ENCODE results near the gene ZBTB43.

Gene ZBTB43

DNA sequence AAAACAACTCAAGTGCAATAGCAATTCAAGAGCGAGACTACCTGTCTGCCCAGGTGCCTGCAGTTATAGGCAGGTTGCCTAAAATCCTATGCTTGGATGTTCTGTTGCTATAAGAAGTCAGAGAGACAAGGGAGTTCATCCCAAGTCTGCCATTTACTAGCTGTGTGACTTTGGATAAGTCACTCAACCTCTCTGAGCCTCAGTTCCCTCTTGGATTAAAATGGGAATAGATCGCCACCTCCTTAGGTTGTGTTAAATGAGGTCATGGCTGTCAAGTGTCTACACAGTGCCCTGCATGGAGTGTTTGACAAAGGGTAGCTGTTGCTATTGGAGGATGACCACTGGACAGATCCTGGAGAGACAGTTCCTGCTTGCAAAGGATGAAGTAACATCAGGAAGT lies 54.3 kb downstream of the ZBTB43 start:
- no peak for DNase-seq (ENCODE audit: low spot score)

DNA sequence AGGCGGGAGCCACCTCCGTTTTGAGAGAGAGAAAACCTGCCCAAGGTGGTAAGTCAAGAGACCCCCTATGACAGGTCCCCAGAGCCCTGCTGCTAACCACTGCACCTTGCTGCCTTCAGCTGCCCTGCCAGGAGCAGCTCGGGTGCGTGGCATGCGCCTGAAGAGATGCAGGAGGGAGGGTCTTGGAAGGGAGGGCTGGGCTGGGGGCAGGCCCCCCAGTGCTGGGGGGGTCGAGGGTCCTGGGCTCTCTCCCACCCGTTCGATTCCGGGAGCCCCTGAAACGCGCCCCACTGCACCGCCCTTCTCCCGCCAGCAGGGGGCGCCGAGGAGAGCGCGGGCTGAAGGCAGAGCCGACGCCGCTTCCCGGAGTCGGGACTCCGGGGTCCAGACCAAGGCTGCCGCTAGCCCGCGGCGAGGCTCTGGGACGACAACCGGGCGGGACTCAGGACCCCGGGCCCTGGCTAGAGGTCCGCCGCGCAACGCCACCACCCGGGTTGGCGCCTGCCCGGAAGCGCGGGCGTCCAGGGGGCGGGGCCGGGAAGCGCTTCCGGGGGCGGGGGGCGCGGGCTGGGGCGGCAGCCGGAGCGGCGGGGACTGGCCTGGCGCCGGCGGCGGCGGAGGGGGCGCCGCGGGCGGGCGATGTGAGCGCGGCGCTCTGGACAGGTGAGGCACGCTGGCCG lies 55.4 kb downstream of the ZBTB43 start, which contains the start of gene ZBTB34:
Gene ZBTB34, plus strand, starts transcription at position 563 of the 680 bp plus-strand sequence. CDS start 18,761 bp downstream, outside the sequence.
- peak; percentile 70 for DNase-seq (ENCODE audit: low spot score)

DNA sequence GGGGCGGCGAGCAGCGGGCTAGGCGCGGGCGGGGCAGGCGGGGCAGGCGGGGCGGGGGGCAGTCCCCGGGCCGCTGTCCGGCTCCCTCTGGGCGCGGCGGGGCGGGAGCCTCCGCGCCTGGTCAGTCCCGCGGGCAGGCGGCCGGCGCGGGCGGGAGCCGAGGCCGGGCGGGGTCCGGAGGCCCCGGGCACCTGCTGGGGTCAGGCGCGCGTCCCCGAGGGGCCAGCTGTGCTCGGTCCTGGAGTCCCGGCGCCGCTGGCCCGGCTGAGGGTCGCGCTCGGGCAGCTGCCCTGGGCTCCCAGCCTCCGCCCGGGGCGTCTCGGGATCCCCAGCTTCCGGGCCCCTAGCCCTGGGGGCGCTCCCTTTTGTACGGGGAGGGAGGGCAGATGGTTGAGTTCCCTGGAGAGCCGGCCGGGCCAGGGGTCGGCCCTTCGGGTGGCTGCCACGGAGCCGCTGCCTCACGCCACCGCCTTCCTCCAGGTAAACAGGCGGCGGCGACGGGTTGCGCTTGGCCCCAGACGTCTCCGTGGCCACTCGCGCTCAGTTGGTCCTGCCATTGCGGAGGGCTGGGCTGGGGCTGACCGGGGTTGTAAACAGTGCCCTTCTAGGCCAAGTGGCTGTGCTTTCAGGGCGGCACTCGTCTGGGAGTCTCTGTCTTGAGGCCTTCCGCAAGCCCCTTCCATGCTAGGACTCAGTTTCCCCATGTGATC lies 56.1 kb downstream of the ZBTB43 start:
- DNase-seq (ENCODE audit: low spot score) = no peak

DNA sequence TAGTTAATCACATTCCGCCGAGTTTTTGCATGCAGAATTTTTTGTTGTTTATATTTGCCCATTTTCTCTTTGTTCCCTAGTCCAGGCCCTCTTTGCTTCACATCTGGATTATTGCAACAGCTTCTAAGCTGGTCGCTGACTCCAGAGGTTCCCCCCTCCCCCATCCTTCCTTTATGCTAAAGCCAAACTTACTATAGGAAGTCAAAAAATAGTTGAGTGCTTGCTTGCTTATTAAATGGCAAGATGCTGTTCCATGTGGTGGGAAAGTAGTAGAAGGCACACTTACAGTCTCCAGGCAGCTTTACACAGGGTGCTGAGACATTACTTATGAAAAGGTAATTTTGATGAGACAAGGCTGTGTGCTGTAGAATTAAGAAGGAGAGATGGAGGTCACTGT lies 56.9 kb downstream of the ZBTB43 start:
- DNase-seq (ENCODE audit: low spot score) = no peak

DNA sequence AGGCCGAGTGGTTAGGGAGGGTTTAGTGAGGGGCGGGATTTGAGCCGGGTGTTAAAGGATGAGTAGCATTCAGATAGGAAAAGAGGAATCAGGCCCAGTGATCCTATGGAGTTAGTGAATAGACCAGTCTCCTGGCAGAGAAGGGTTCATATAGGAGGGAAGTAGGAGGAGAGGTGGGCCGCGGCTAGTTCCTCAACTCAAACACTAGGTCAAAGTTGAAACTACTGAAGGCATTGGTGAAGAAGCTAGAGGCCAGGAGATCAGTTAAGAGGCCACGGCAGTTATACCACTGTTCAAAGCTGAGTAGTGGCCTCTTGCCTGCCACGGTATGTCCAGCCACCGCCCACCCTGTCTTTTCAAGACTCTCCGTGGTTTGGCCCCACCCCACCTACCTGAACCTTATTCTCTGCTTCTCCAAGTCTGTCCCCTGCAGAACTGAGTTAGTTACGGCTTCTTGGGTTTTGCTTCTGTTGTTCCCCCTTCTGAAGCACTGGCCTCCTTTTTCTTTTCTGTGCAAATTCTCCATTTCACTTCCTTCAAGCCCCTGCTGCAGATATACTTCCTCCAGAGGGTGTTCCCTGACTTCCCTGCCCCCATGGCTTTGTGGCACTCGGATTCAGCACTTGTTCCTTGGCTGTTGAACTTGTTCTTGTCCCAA lies 57.4 kb downstream of the ZBTB43 start:
- no peak for DNase-seq (ENCODE audit: low spot score)

DNA sequence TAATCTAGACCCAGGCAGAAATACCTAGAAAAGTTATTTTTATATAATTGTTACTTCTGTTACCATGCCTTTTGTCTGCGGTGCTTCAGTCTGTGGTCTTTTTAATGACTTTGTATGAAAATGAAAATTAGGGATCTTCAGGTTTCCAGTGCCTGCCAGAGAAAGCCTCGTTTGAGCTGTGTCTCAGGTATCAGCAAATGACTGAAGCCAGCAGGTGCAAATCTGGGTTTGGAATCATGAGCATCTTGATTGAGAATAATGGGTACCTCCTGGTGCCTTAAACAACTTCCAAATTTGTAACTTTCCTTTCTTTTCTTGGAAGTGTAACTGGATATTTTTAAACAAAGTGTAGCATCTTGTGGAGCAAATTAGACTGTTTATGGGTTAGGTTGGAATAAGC lies 59.9 kb downstream of the ZBTB43 start:
- DNase-seq (ENCODE audit: low spot score) = no peak

DNA sequence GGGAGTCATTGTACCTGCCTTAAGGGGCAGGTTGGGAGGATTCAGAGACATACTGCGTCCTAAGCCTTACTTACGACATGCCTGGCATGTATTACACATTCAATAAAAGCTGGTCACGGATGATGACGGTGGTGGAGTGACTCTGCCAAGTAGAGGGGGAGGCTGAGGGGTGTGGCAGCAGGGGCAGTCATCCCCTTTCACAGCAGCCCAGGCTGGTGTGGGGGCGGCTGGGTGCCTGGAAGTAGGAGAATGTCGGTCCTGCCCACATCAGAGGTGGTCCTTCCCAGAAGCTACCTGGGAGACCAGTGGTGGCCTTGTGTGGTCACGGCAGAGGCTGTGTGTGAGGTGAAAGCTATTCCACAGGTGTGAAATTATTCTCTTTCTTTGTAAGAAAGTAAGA lies 64.5 kb downstream of the ZBTB43 start:
- no peak for DNase-seq (ENCODE audit: low spot score)

DNA sequence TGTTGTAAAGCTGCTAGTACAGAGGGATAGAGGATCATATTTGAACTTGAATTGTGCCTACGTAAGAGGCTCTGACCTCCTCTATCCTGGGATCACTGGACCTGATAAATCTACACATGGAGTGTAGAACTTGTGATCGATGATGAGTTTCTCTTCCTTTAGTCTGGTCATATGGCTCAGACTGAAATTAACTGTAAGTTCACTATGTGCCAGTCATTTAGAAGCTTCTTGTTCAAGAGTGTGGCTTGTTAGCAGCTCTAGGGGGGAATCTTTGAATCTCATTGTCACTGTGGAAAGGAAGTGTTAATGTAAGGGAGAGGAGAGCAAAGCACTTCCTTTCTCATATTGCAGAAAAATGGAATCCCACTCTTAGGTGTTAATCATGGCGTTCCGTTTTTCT lies 67.7 kb downstream of the ZBTB43 start:
- DNase-seq (ENCODE audit: low spot score) = no peak

DNA sequence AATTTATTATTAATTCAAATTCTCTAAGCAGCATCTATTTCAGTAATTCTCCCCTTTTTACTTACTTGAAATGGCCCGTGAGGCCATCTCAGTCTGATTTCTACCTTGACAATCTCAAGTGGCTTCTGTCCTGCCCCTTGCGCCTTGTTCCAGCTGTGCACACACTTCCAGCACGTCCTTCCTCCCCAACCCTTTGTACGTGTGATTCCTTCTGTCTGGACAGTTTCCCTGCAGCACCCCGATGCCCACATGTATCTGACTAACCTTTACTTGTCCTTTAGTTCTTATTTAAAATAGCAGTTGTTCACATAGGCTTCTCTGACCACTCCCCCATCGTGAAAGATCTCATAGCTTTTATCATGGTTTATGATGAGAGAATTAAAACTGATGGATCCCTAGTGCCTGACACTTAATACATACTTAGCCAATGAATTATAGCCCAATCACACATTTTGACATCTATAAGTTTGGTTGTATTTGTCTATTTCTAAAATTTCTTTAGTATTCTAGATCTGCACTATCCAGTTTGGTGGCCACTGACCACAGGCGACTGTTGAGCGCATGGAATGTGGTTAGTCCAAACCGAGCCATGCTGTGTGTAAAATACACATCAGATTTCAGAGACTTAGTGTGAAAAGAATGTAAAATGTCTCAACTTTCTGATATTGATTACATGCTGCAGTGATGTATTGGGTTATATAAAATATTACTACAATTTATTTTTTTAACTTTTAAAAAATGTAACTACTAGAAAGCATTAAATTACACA lies 69.9 kb downstream of the ZBTB43 start:
- no peak for DNase-seq (ENCODE audit: low spot score)

DNA sequence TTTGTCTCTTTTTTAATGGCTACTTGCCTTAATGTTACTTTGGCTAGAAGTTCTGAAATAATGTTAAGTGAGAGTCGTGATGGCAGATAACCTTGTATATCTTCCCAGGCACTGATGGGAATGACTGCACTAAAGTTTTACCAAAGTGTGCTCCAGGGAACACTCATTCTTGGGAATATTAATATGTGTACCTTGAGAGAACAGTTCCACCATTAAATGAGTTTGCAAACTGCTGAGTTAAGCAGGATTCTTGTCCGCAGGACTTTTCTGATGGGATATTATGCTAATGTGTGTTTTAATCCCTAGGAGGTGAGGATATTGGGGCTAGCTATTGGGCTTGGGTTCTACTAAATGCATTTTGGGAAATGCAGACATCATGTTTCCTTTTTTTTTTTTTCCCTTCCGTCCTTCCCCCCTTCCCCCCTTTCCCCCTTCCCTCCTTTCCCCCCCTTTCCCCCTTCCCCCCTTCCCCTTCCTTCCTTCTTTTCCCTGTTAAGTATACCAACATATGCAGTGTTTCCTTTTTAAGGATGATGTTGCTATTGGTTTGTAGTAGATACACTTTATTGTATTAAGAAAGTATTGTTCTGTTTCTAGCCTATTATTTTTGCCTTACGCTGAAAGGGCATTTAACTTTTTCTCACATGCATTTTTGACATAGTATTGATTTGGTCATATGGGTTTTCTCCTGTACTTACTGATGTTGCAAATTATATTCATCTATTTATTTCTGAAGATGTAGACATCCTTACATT lies 71.1 kb downstream of the ZBTB43 start:
- DNase-seq (ENCODE audit: low spot score) = no peak

DNA sequence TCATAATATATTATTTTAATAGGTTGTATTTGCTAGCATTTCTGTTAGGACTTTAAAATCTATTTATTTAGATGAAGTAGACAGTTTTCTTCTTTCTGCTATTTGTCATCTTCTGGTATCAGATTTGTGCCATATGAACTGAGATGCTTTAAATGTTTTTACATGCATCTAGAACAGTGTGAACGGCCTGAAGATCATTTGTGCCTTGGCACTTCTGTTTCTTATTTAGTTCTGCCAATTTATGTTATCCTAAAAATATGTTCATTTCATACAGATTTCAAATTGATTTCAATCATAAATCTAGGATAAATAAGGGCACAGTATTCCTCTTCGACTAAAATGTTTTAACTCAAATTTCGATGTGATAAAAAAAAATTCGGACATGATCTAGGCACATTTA lies 71.7 kb downstream of the ZBTB43 start:
- DNase-seq (ENCODE audit: low spot score) = no peak

DNA sequence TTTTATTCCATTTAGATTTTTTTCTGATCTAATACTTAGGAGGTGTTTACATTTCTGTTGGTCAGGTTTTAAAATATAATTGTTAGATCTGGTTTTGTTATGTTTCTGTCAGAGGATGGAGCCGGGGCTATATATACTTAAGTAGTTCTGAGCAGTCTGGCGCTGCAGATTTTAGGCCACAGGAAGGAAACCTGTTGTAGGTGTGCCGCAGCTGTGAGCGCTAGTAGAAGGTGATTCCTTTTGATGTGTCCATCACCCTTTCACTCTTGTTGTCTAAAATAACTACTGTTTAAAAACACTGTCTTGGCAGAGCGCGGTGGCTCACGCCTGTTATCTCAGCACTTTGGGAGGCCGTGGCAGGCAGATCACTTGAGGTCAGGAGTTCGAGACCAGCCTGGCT lies 72.6 kb downstream of the ZBTB43 start:
- DNase-seq (ENCODE audit: low spot score) = no peak

DNA sequence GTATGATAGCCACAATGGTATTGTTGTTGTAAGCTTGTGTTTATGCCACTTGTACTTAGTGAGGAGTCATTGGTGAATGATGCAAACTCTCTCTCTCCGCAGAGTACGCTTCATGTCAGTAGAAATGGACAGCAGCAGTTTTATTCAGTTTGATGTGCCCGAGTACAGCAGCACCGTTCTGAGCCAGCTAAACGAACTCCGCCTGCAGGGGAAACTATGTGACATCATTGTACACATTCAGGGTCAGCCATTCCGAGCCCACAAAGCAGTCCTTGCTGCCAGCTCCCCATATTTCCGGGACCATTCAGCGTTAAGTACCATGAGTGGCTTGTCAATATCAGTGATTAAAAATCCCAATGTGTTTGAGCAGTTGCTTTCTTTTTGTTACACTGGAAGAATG lies 74.4 kb downstream of the ZBTB43 start:
- DNase-seq (ENCODE audit: low spot score) = no peak

DNA sequence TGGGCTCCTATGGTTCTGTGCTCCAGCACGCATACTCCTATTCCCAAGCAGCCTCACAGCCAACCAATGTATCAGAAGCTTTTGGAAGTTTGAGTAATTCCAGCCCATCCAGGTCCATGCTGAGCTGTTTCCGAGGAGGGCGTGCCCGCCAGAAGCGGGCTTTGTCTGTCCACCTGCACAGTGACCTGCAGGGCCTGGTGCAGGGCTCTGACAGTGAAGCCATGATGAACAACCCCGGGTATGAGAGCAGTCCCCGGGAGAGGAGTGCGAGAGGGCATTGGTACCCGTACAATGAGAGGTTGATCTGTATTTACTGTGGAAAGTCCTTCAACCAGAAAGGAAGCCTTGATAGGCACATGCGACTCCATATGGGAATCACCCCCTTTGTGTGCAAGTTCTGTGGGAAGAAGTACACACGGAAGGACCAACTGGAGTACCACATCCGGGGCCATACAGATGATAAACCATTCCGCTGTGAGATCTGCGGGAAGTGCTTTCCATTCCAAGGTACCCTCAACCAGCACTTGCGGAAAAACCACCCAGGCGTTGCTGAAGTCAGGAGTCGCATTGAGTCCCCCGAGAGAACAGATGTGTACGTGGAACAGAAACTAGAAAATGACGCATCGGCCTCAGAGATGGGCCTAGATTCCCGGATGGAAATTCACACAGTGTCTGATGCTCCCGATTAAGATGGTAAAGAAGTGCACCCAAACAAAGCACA lies 75.5 kb downstream of the ZBTB43 start:
- no peak for DNase-seq (ENCODE audit: low spot score)

DNA sequence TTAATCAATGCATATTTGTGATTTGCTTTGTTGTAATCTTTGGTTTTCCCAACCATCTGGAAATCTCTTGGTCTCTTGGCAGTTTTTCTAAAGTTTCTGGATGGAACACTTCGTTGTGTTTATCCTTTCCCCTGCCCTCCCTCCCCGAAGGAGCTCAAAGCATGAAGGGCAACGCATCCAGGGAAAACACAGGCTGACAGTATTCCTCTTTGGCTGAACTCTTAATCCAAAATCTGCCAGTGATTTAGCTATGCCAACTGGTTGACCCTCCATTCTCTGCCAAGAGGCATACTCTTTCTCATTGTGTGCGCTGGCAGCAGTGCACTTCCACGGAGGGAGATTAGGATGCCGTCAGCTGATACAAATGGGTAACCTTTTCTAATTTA lies 76.1 kb downstream of the ZBTB43 start:
- DNase-seq (ENCODE audit: low spot score) = no peak

DNA sequence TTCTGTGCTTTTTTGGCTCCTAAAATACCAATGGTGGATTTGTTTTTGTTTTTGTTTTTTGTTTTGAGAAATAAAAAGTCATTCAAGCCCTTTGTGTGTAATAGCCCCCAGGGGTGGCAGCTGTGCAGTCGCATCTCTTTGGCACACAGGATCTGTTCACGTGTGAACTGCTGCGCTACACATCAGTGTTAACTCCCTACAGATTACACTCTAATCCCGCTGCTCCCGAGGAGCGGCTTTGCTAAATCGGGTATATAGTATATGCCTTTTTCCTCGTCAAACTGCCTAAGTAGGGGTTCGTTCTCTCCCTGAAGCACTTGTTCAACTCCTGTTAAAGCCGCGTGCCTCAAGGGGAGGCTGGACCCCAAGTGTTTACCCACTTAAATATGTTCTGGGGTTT lies 77.9 kb downstream of the ZBTB43 start:
- DNase-seq (ENCODE audit: low spot score) = no peak

DNA sequence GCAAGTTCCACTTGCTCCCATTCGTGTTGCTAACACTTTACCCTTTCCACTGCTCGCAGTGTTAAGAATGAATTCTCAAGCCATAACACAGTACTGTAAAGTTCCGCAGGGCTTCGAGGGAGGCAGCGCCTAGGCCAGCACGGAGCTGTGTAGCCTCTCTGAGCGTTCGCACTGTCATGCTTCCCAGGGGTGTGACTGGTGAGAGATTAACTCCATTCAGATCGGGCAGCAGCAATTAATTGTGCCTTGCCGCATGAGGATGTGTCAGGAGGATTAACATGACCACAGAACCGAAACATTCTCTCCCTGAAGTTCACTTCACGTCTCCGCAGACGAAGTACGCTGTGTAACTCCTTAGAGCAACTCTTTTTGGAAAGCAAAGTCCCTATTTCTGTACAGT lies 78.8 kb downstream of the ZBTB43 start:
- DNase-seq (ENCODE audit: low spot score) = no peak

DNA sequence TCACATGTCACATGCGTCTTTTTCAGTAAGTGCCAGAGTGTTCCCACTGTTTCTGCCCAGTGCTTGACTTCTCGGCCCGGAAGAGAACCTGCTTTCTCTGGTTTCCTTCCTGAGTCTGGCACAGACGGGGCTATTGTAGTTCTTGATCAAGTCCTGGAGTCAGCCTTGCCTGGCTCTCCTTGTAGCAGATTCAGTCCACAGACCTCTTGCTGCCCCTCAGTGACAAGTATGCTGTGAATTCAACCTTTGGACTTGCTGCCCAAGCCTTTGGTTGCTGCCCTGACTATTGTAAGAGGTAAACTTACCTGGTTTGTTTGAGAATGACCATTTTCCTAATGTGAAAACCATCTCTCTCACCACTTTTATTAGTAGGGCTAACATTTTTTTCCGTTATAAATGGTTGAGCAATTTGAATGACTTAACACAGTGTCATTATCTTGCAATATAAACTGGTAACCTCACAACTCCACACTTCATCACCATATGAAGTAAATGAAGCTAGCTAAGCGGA lies 80.3 kb downstream of the ZBTB43 start:
- peak; percentile 22 for DNase-seq (ENCODE audit: low spot score)

DNA sequence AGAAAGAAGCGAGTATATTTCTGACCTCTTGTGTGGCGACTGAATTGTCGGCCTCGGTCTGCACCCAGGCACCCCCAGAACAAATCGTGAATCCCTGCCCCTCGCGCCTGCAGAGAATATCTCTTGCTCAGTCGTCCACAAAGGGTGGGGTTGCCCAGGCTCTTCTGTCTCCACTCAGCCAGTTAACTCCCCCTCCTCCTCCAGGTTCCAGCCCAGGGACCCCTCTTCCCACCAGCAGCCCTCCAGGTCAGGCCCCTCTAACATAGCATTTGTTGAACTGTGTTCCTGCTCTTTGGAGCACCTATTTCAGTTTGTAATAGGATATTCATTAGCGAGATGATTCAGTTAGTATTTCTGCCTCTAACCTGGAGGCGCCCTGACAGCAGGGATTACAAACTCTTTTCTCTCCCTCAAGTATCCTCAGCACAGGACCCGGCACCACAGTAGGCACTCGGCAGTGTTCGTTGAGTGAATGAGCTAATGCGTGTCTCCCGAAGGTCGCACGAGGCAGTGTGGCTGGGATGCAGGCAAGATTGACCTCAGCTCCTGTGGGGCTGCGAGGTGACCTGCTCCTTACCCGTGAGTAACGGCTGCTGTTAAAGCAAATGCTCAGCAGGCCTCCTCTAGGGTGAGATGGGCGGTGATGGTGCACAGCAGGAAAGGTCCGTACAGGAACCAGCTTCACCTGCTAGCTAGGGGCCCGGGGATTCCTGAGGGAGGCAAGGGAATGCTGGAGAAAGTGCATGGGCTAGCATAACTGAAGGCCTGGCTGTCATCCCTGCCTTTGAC lies 81.4 kb downstream of the ZBTB43 start:
- DNase-seq (ENCODE audit: low spot score) = no peak

DNA sequence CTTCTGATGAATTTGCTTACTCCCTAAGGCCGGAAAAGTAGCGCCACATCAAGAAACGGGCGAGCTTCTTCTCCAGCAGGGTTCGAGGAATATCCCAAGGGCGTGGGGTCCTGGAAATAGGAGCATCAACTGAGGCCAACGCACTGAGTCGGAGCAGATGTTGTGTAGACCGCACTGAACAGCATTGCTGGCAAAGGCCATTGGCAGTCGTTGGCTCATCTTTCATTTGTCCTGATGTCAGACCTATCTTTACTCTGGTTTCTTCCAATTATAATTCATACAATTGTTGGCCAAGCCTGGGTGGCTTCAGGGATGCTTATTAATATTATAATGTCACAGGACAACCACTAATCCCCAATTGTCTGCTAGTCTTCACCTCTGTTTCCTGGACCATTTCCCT lies 82.1 kb downstream of the ZBTB43 start:
- DNase-seq (ENCODE audit: low spot score) = no peak
